Brain microvascular endothelial cell (primary cell): ENCODE data around the gene C4orf46.

Source experiments
- DNase-seq: peaks from one replicate; pipeline ENCODE4 v3.0.0-alpha.2; 2020
- H3K27ac ChIP-seq: fragments of 250-450 bp; sonication (Bioruptor Pico); 2 replicates; pipeline ENCODE4 v1.5.1; 2020; ENCODE audit warnings: mild to moderate bottlenecking, moderate library complexity
- H3K27me3 ChIP-seq: fragments of 250-450 bp; sonication (Bioruptor Pico); replicated peaks from 2 replicates; pipeline ENCODE4 v1.5.1; 2020; ENCODE audit warnings: mild to moderate bottlenecking
- H3K36me3 ChIP-seq: fragments of 250-450 bp; sonication (Bioruptor Pico); replicated peaks from 2 replicates; pipeline ENCODE4 v1.5.1; 2020; ENCODE audit warnings: mild to moderate bottlenecking
- H3K4me3 ChIP-seq: 2 replicates; pipeline ENCODE4 v1.5.1; 2011; ENCODE audit warnings: low read depth, mild to moderate bottlenecking, control low read depth, low read length, moderate library complexity
- in situ Hi-C: cut with HindIII; loops from 2 replicates; pipeline ENCODE4 v1.10.0; 2017; ENCODE audit warnings: low sequenced_read_pairs, low pct_ligation_motif_present
- TF ChIP-seq, protein P1 (sequence below): IDR thresholded peaks from 2 replicates; pipeline ENCODE4 v1.5.1; 2011; ENCODE audit warnings: low read depth, mild to moderate bottlenecking, moderate library complexity, low read length, control low read depth, inconsistent platforms; ENCODE audit errors: missing control alignments

C4orf46 gene

GRCh38 chr4:158649111-158649680 is 22.5 kb downstream of the C4orf46 start:
- H3K36me3 ChIP-seq, result no peaks in the 10 kb centered on the region
- H3K27me3 ChIP-seq, result no peaks in the 10 kb centered on the region
- in situ Hi-C loops, result no loop called here
- TF ChIP-seq, protein P1, sequence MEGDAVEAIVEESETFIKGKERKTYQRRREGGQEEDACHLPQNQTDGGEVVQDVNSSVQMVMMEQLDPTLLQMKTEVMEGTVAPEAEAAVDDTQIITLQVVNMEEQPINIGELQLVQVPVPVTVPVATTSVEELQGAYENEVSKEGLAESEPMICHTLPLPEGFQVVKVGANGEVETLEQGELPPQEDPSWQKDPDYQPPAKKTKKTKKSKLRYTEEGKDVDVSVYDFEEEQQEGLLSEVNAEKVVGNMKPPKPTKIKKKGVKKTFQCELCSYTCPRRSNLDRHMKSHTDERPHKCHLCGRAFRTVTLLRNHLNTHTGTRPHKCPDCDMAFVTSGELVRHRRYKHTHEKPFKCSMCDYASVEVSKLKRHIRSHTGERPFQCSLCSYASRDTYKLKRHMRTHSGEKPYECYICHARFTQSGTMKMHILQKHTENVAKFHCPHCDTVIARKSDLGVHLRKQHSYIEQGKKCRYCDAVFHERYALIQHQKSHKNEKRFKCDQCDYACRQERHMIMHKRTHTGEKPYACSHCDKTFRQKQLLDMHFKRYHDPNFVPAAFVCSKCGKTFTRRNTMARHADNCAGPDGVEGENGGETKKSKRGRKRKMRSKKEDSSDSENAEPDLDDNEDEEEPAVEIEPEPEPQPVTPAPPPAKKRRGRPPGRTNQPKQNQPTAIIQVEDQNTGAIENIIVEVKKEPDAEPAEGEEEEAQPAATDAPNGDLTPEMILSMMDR, result no peak
- no peak for DNase-seq
- no peak overlapping the region for H3K27ac ChIP-seq
- H3K4me3 ChIP-seq, result no peak overlapping the region

DNA sequence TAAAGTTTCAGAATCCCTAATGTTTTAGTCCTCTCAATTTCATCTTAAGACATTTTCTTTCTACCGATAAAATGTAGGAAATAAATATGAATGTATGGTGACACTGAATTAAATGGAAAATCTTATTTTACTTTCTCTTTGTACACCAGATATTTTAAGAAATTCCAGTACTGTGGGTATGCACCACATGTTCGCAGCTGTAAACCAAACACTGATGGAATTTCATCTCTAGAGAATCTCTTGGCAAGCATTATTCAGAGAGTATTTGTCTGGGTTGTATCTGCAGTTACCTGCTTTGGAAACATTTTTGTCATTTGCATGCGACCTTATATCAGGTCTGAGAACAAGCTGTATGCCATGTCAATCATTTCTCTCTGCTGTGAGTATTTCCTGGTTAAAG is 26.9 kb downstream of the C4orf46 start:
- no peak for DNase-seq
- H3K27ac ChIP-seq, result no peak overlapping the region
- no peaks in the 10 kb centered on the region for H3K27me3 ChIP-seq
- no peak overlapping the region for H3K4me3 ChIP-seq
- in situ Hi-C loops, result no loop called here
- H3K36me3 ChIP-seq, result no peaks in the 10 kb centered on the region
- TF ChIP-seq, protein P1, result no peak

DNA sequence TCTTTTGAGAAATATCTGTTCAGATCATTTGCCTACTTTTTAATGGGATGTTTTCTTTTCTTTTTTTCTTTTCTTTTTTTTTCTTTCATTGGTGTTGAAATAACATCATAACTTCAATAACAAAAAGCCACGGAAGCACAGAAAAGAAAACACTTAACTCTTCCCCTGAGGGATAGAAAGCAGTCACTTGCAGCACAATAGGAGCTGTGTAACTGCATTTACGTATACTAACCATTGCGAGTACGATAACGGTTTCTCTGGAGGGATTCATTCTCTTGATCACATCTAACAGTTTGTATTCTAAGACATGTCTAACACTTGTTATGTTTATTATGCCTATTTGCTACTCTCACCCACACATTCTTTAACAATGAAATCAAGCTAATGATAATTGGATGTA is 27.3 kb downstream of the C4orf46 start:
- in situ Hi-C loops, result no loop called here
- Histone ChIP-seq H3K27me3 (no peaks in the 10 kb centered on the region), H3K4me3 (no peak overlapping the region), H3K36me3 (no peaks in the 10 kb centered on the region), H3K27ac (no peak overlapping the region)
- no peak for DNase-seq
- TF ChIP-seq, protein P1, result no peak

- TF ChIP-seq, protein P1, result no peak
- Histone ChIP-seq H3K27me3 (no peaks in the 10 kb centered on the region), H3K4me3 (no peak overlapping the region), H3K36me3 (no peaks in the 10 kb centered on the region), H3K27ac (no peak overlapping the region)
- no peak for DNase-seq
- in situ Hi-C loops, result no loop called here
These were observed 35.1 kb downstream of the C4orf46 start for GRCh38 chr4:158636619-158637018.

DNA sequence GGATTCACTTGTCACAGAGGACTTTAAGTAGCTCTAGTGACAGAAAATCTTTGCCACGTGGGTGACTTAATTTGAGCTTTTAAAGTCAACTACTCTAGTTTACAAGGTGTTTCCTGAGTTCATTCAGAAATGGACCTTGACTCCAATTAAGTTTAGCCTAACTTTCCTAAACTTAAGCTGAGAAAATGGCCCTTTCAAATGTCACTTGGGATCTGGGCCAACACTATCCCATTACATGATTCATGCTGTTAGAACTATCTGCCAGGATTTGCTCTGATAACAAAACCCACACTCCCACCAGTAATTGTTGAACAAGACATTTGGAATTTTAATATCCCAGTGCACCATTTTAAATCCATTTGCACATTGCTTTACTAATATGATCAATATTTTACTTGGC is 40.8 kb downstream of the C4orf46 start:
- in situ Hi-C loops, result no loop called here
- no peak overlapping the region for H3K27ac ChIP-seq
- peak; percentile 76 for DNase-seq
- no peaks in the 10 kb centered on the region for H3K36me3 ChIP-seq
- TF ChIP-seq, protein P1, result no peak
- no peak overlapping the region for H3K4me3 ChIP-seq
- H3K27me3 ChIP-seq, result no peaks in the 10 kb centered on the region

GRCh38 chr4:158625544-158625943 is 46.1 kb downstream of the C4orf46 start:
- Histone ChIP-seq H3K27ac (no peak overlapping the region), H3K4me3 (no peak overlapping the region), H3K36me3 (no peaks in the 10 kb centered on the region), H3K27me3 (no peaks in the 10 kb centered on the region)
- DNase-seq, result no peak
- in situ Hi-C loops, result no loop called here
- TF ChIP-seq, protein P1, result no peak
